AG09309 (cell line): Measurements from ENCODE around the gene MRPS33.
"Not testable (repeated sequence)": the region's sequence is repeated elsewhere in the genome, so short reads cannot be mapped to it uniquely, and the experiment has no call there.

Source experiments
- DNase-seq: peaks from one replicate; pipeline ENCODE4 v3.0.0-alpha.2; 2010; ENCODE audit warnings: low read depth
- H3K4me3 ChIP-seq: 2 replicates; pipeline ENCODE4 v1.5.1; 2011; ENCODE audit warnings: mild to moderate bottlenecking, low read depth, low read length, moderate library complexity; ENCODE audit not compliant: control insufficient read depth
- TF ChIP-seq, protein P1 (sequence below): IDR thresholded peaks from 2 replicates; pipeline ENCODE4 v1.5.1; 2011; ENCODE audit warnings: mild to moderate bottlenecking, low read depth, low read length, inconsistent platforms; ENCODE audit not compliant: insufficient read depth, control insufficient read depth; ENCODE audit errors: missing control alignments

MRPS33 gene

DNA sequence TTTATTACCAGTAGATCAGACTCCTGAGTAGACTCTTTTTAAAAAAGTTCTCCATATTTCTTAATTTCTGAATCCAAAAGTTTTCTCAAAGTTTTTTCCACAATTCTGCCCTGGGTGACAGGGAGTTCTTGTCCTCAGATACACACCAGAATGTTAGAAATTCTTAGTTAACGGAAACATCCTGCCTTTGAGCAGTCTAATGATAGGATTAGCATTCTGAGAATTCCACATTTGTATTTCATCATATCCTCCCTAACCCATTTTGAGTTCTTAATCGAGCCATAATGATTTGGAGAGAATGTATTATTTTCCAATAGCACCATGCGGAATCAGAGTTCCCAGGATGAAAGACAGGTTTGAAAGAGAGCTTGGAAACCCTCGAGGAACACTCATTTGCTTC lies 28.9 kb upstream of the MRPS33 start:
- no peak overlapping the region for H3K4me3 ChIP-seq
- TF ChIP-seq, protein P1, sequence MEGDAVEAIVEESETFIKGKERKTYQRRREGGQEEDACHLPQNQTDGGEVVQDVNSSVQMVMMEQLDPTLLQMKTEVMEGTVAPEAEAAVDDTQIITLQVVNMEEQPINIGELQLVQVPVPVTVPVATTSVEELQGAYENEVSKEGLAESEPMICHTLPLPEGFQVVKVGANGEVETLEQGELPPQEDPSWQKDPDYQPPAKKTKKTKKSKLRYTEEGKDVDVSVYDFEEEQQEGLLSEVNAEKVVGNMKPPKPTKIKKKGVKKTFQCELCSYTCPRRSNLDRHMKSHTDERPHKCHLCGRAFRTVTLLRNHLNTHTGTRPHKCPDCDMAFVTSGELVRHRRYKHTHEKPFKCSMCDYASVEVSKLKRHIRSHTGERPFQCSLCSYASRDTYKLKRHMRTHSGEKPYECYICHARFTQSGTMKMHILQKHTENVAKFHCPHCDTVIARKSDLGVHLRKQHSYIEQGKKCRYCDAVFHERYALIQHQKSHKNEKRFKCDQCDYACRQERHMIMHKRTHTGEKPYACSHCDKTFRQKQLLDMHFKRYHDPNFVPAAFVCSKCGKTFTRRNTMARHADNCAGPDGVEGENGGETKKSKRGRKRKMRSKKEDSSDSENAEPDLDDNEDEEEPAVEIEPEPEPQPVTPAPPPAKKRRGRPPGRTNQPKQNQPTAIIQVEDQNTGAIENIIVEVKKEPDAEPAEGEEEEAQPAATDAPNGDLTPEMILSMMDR: no peak
- no peak for DNase-seq

DNA sequence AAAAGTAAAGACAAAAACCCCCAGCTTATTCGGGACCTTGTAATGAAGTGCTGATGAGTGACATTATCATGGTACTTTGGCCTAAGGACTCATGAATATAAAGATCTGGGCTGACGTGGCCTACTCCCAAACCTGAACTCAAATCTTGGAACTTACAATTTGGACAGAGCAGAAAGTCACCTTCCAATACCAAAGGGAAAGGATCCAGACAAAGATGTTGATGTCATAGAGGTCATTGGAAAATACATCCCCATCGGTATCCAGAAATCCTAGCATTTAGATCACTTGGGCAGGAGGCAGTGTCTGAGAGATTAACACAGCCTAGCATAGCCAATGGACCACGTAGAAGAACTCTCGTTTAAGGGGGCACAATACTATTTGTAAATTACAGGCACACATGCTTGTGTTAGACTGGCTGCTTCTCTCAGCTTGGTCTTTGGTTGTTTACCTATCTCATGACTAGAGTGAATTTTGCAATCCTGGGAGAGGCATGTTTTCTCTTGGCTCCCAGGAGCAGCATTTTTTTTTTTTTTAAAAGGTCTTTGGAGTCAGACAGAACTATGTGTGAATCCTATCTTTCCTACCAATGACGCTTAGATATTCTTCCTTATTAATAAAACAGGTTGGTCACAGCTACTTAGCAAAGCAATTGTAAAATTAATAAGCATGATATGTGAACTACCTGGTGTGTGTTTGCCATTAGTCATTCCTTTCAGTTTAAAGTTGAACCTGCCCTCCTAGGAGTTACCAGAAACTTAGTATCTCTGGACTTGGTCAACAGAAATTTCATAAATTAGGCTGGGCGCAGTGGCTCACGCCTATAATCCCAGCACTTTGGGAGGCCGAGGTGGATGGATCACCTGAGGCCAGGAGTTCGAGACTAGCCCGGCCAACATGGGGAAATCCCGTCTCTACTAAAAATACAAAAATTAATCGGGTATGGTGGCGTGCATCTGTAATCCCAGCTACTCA lies 27.8 kb upstream of the MRPS33 start:
- no peak overlapping the region for H3K4me3 ChIP-seq
- TF ChIP-seq, protein P1: no peak
- DNase-seq: no peak

GRCh38 chr7:141039376-141039775 lies 24.6 kb upstream of the MRPS33 start:
- no peak for DNase-seq
- H3K4me3 ChIP-seq: no peak overlapping the region
- TF ChIP-seq, protein P1: no peak

DNA sequence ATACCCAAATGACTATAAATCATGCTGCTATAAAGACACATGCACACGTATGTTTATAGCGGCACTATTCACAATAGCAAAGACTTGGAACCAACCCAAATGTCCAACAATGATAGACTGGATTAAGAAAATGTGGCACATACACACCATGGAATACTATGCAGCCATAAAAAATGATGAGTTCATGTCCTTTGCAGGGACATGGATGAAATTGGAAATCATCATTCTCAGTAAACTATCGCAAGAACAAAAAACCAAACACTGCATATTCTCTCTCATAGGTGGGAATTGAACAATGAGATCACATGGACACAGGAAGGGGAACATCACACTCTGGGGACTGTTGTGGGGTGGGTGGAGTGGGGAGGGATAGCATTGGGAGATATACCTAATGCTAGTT lies 23.3 kb upstream of the MRPS33 start:
- DNase-seq, H3K4me3 ChIP-seq: not testable (repeated sequence)

- H3K4me3 ChIP-seq, DNase-seq: not testable (repeated sequence)
These were observed 18.0 kb upstream of the MRPS33 start for GRCh38 chr7:141032539-141033323.

DNA sequence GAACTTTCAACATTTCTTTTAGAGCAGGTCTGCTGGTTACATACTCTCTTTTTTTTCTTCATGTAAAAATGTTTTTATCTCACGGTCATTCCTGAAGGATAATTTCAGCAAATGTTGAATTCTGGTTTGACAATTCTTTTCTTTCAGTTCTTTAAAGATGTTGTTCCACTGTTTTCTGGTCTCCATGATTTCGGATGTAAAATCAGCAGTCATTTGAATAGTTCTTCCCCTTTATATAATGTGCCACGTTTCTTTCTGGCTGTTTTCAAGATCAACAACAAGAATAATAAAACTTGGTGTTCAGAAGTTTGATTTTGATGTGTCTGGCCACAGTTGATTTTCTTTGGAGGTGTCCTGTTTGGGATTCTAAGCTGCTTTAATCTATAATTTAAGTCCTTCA lies 14.0 kb upstream of the MRPS33 start:
- TF ChIP-seq, protein P1: no peak
- no peak for DNase-seq
- H3K4me3 ChIP-seq: no peak overlapping the region

DNA sequence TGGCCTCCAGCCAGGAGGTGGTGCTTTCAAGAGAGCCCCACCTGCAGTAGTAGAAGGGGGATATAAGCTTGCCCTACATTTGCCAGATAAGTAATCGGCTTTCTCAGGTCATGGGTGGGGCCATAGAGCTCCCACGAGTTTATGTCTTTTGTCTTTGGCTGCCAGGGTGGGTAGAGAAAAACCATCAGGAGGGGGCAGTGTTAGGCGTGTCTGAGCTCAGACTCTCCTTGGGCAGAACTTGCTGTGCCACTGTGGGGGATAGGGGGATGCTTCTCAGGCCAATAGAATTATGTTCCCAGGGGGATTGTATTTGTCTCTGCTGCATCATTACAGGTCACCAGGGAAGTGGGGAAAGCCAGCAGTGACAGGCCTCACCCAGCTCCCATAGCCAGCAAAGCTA lies 12.3 kb upstream of the MRPS33 start:
- no peak overlapping the region for H3K4me3 ChIP-seq
- TF ChIP-seq, protein P1: no peak
- DNase-seq: no peak
